Measurements from ENCODE around the gene RAPGEF4.

Gene RAPGEF4

DNA sequence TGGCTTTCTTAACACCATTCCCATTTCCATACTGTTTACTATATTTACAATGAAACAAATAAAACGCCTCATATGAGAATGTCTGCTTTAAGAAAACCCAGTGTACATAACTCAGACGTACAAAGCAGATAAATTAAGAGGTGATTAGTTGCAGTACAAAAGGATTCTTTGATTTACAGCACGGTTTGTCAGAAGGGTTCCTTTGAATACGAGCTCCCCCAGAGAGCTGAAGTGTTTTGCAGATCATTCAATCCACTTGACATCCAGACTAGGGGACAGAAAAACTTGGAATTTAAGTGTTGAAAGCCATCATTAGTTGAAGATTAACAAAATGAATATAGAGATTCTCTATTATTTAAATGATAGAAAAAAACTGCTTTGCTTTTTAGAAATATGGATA is 72.5 kb downstream of the RAPGEF4 start:
- Histone ChIP-seq H3K36me3 (no peaks in the 10 kb centered on the region), H3K4me3 (ENCODE audit: low read depth in 1 of 2, low read length in 1 of 2) (no peak overlapping the region), H3K27ac (no peak overlapping the region), H3K27me3 (peaks cover 34% of the 10 kb centered on the region), H3K4me1 (ENCODE audit: control insufficient read depth in 1 of 2, insufficient read depth in 1 of 2, low read depth in 1 of 2, low read length in 1 of 2) (no peaks in the 10 kb centered on the region), H3K9me3 (no peaks in the 10 kb centered on the region)
- TF ChIP-seq, protein P1, sequence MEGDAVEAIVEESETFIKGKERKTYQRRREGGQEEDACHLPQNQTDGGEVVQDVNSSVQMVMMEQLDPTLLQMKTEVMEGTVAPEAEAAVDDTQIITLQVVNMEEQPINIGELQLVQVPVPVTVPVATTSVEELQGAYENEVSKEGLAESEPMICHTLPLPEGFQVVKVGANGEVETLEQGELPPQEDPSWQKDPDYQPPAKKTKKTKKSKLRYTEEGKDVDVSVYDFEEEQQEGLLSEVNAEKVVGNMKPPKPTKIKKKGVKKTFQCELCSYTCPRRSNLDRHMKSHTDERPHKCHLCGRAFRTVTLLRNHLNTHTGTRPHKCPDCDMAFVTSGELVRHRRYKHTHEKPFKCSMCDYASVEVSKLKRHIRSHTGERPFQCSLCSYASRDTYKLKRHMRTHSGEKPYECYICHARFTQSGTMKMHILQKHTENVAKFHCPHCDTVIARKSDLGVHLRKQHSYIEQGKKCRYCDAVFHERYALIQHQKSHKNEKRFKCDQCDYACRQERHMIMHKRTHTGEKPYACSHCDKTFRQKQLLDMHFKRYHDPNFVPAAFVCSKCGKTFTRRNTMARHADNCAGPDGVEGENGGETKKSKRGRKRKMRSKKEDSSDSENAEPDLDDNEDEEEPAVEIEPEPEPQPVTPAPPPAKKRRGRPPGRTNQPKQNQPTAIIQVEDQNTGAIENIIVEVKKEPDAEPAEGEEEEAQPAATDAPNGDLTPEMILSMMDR (IDR thresholded peaks at IDR 0.05) = no peak

DNA sequence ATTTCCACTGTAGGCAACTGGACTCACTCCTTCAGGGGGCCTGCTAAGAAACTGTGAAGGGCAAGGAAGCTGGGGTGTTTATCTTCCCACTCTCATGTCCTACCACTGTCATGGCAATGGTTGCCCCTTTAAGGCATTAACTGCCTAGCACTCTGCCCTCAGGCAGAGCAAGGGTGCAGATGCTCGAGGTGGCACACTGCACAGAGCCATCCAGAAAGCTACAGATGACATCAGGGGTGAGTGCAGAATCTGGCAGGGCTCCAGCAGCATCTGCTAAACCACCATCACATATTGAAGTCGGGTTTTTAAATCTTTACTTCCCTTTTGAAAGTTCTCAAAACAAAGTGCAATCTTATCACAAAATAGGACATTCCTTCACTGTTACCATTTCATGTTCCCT is 75.4 kb downstream of the RAPGEF4 start:
- TF ChIP-seq, protein P1 (IDR thresholded peaks at IDR 0.05) = no peak
- Histone ChIP-seq H3K36me3 (no peaks in the 10 kb centered on the region), H3K9me3 (no peaks in the 10 kb centered on the region), H3K4me1 (ENCODE audit: control insufficient read depth in 1 of 2, insufficient read depth in 1 of 2, low read depth in 1 of 2, low read length in 1 of 2) (no peaks in the 10 kb centered on the region), H3K27me3 (peaks cover 60% of the 10 kb centered on the region), H3K4me3 (ENCODE audit: low read depth in 1 of 2, low read length in 1 of 2) (no peak overlapping the region), H3K27ac (no peak overlapping the region)

- Histone ChIP-seq H3K27ac (no peak overlapping the region), H3K4me3 (ENCODE audit: low read depth in 1 of 2, low read length in 1 of 2) (no peak overlapping the region), H3K36me3 (no peaks in the 10 kb centered on the region), H3K9me3 (no peaks in the 10 kb centered on the region), H3K4me1 (ENCODE audit: control insufficient read depth in 1 of 2, insufficient read depth in 1 of 2, low read depth in 1 of 2, low read length in 1 of 2) (no peaks in the 10 kb centered on the region), H3K27me3 (peaks cover 70% of the 10 kb centered on the region)
- TF ChIP-seq, protein P1 (IDR thresholded peaks at IDR 0.05) = no peak
Observed at GRCh38 chr2:172812158-172812744, 76.6 kb downstream of the RAPGEF4 start.

DNA sequence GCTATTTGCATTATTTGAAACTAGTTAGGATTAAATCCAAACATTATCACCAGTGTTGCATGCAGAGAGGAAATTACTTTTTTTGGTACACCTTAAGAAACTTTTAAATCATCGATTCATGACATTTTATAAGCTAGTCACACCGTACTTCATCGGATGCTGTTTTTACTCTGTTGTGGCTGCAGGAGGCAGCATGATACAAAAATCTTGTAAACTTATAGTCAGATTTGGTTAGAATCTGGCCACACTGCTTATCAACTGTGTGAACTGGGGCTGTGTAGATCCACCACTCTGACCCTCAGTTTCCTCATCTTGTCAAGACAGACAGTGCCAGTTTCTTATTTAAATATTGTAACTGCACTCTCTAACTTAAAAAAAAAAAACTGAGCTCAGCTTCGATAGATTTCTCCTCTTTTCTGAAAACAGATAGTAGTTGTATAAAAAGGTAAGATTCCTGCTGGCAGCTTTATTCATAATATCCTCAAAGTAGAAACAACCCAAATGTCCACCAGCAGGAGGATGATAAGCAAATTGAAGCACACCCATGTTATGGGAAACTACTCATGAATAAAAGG is 77.8 kb downstream of the RAPGEF4 start:
- TF ChIP-seq, protein P1 (IDR thresholded peaks at IDR 0.05) = no peak
- no peaks in the 10 kb centered on the region for H3K9me3 ChIP-seq
- H3K36me3 ChIP-seq = no peaks in the 10 kb centered on the region

DNA sequence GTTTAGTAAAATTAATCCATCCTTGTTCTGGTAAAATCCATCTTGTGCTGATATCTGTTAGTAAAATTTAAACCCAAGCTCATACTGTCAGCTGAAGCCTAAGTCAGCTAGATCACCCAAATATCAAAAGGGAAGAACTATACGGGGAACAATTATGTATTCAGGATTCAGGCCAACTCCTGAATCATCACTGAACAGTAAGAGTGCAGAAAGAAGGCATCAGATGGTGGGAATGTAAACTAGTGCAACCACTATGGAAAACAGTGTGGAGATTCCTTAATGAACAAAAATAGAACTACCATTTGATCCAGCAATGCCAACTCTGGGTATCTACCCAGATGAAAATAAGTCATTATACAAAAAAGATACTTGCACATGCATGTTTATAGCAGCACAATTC is 81.8 kb downstream of the RAPGEF4 start:
- H3K4me3 ChIP-seq (ENCODE audit: low read depth in 1 of 2, low read length in 1 of 2) = no peak overlapping the region
- H3K9me3 ChIP-seq = no peaks in the 10 kb centered on the region
- no peak overlapping the region for H3K27ac ChIP-seq
- TF ChIP-seq, protein P1 (IDR thresholded peaks at IDR 0.05) = no peak
- H3K36me3 ChIP-seq = no peaks in the 10 kb centered on the region
- no peaks in the 10 kb centered on the region for H3K4me1 ChIP-seq (ENCODE audit: control insufficient read depth in 1 of 2, insufficient read depth in 1 of 2, low read depth in 1 of 2, low read length in 1 of 2)
- H3K27me3 ChIP-seq = peaks cover 45% of the 10 kb centered on the region

More for the DNA sequence above, 77.8 kb downstream of the RAPGEF4 start:
- no peaks in the 10 kb centered on the region for H3K4me1 ChIP-seq (ENCODE audit: control insufficient read depth in 1 of 2, insufficient read depth in 1 of 2, low read depth in 1 of 2, low read length in 1 of 2)
- H3K4me3 ChIP-seq (ENCODE audit: low read depth in 1 of 2, low read length in 1 of 2) = no peak overlapping the region
- H3K27ac ChIP-seq = no peak overlapping the region
- peaks cover 72% of the 10 kb centered on the region for H3K27me3 ChIP-seq
